Fibroblast of the aortic adventitia (primary cell): ENCODE results near the gene CD2. TPM values are rescaled to one million over a fixed set of nuclear protein-coding genes. Genes with fewer than 3 reads are reported as not detected.
"Not testable (repeated sequence)": the region's sequence is repeated elsewhere in the genome, so short reads cannot be mapped to it uniquely, and the experiment has no call there.

Experiments
- DNase-seq: peaks from one replicate; pipeline ENCODE4 v3.0.0-alpha.2; 2010; ENCODE audit warnings: low read depth
- H3K4me3 ChIP-seq: 2 replicates; pipeline ENCODE4 v1.5.1; 2011; ENCODE audit warnings: low read depth, mild to moderate bottlenecking, control low read depth, low read length, moderate library complexity
- total RNA-seq: library from RNA; depleted of rRNA; stranded (reverse); fragments of >200 nt; gene quantifications from 2 replicates; pipeline ENCODE4 v1.2.3, GENCODE V29; 2012; ENCODE audit warnings: low replicate concordance
- TF ChIP-seq, protein P1 (sequence below): IDR thresholded peaks from 2 replicates; pipeline ENCODE4 v1.5.1; 2011; ENCODE audit warnings: mild to moderate bottlenecking, low read length, control low read depth, inconsistent platforms; ENCODE audit not compliant: insufficient read depth

Gene CD2
- total RNA-seq, 1 donor = not detected

DNA sequence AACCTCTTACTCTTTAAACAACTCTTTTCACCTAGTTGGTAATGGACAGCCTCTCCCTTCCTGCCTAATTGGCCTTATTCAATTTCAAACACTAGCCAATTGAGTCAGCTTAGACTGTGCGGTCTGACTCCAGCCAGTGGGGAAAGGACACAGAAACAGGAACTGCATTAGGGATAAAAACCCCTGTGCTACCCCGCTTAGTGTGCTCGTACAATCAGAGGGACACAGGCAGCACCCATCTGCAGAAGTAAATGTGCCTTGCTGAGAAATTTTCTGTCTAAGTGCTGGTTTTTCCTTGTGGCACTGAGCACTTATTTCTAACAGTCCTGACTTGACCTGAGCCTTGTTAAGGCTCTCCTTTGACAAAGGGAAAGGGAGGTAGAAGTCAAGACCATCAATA is 6.0 kb upstream of the CD2 start:
- no peak overlapping the region for H3K4me3 ChIP-seq
- DNase-seq = no peak
- TF ChIP-seq, protein P1, sequence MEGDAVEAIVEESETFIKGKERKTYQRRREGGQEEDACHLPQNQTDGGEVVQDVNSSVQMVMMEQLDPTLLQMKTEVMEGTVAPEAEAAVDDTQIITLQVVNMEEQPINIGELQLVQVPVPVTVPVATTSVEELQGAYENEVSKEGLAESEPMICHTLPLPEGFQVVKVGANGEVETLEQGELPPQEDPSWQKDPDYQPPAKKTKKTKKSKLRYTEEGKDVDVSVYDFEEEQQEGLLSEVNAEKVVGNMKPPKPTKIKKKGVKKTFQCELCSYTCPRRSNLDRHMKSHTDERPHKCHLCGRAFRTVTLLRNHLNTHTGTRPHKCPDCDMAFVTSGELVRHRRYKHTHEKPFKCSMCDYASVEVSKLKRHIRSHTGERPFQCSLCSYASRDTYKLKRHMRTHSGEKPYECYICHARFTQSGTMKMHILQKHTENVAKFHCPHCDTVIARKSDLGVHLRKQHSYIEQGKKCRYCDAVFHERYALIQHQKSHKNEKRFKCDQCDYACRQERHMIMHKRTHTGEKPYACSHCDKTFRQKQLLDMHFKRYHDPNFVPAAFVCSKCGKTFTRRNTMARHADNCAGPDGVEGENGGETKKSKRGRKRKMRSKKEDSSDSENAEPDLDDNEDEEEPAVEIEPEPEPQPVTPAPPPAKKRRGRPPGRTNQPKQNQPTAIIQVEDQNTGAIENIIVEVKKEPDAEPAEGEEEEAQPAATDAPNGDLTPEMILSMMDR = no peak

DNA sequence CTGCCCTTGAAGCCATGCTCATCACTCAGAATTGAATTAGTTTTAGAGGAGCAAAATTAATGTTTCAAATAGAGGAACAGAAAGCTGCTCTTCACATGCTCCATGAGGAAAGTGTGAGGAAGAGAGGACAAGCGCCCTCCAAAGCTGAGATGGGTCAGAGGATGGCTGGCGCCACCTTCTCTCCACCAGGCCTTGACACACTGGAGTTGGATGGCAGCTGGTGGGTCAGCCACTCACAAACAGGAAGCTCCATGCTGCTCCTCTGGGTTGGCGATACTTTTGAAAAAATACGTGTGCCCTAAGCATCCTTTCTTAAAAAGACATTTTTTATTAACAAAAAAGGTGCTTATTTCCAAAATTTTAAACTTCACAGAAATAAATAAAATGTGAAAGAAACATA is 3.1 kb upstream of the CD2 start:
- TF ChIP-seq, protein P1 = no peak
- DNase-seq = no peak
- no peak overlapping the region for H3K4me3 ChIP-seq

DNA sequence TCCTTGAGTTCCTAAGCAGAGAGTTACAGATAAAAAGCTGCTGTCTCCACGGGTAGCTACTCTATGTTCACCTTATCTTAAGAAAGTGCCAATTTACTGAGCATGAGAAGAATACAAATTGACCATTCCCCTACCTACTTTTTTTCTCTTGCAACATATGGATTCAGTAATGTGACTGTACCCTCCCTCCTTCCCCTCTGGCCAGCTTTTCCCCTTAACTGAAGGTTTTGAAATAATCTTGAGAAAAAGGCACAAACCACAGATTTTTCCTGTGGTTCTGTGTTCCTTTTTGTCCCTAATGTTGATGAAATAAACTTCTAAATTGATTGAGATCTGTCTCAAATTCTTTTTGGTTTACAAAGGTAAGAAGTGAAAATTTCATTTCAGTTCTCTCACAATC is 2.6 kb upstream of the CD2 start:
- no peak overlapping the region for H3K4me3 ChIP-seq
- TF ChIP-seq, protein P1 = no peak
- DNase-seq = no peak

DNA sequence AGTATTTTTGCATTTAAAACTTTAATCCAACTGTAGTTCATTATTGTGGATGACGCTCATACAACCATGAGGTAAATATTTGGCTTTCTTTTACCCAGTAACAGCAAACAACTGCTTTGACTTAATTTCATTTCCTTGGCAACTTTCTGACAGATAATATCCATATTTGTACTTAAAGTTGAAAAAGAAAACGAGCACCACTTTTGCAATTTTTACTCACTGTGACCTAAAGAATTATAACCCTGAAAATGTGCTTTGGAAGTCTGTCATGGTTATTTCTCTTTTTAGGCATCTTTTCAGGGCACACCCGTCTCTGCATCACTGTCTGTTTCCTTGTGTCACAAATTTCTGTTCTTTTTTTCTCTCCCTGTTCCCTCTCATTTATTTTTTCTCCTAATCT is 918 bp upstream of the CD2 start:
- no peak overlapping the region for H3K4me3 ChIP-seq
- no peak for DNase-seq
- TF ChIP-seq, protein P1 = no peak

DNA sequence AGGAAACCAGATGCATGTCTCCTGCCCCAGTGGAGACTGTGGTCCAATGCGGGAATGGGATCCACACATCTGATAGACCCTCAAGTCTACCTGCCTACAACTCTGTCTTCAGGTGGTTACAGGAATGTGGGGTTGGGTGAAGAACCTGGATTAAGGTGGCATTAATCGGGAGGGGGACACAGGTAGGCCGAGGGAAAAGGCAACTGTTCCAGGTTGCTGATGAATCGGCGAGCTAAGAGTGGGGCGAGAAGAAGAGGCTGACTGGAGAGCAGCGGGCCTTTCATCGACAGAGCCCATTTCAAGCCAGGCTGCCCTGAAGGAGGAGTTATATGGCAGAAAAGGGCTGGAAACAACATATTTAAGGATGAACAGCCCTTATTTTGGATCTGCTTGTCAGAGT is 836 bp downstream of the CD2 start:
- no peak overlapping the region for H3K4me3 ChIP-seq
- DNase-seq = no peak
- TF ChIP-seq, protein P1 = no peak

DNA sequence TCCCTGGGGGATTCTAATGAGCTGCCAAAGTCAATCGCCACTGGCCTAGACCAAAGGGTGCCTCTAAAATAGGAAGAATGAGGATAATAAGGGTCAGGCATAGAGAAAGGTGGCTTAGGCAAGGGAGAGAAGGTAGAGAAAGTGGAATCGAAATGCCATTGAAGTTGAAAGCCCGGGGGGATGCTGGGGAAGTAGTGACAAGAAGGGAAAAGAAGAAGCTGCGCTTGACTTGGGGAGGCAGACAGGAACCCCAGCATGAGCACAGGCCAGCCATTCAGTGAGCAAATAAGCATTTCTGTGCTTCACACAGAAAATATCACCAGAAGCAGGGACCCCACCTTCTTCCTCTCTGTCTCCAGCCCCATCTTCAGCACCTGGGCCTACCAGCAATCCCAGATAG is 1.5 kb downstream of the CD2 start:
- H3K4me3 ChIP-seq = no peak overlapping the region
- no peak for DNase-seq
- TF ChIP-seq, protein P1 = no peak

DNA sequence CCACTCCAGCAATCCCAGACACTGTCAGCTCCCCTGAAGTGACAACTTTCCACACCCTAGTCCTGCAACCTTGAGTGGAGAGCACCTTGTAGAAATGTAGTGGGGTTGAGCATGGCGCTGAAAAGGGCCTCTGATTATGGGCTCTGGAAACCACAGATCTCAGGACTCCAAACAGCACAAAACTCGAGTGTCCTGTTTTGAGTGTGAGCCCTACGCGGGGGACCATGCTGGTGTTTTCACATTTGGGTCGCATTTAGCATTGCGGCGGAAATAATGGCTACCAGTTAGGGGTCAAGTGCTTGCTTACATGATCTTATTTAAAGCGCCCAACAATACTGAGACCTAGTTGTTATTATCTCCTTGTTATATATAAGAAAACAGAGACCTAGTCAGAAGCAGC is 1.9 kb downstream of the CD2 start:
- DNase-seq, H3K4me3 ChIP-seq: not testable (repeated sequence)

DNA sequence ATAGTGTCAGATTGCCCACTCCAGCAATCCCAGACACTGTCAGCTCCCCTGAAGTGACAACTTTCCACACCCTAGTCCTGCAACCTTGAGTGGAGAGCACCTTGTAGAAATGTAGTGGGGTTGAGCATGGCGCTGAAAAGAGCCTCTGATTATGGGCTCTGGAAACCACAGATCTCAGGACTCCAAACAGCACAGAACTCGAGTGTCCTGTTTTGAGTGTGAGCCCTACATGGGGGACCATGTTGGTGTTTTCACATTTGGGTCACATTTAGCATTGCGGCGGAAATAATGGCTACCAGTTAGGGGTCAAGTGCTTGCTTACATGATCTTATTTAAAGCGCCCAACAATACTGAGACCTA is 4.2 kb downstream of the CD2 start:
- not testable (repeated sequence) for DNase-seq, H3K4me3 ChIP-seq
